ENCODE measurements around the gene CLEC2L.

DNA sequence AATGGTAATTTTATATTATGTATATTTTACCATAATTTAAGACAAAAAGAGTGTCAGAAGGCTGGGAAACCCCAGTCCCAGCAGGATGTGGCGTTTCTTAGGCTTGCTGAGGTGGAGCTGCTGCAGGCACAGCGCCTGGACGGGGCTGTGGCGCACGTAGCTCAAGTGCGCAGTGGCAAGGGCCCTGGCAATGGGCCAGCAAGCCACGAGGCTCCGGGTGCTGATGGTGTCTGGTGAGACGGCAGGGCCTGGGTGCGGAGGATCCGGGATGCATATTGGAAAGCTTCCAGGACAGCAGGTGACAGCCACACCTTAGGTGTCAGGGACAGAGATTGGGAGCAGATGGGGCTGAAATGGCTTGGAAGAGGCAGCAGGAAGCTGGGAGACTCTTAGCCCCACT is 37.2 kb downstream of the CLEC2L start:
- TF ChIP-seq, protein P1, sequence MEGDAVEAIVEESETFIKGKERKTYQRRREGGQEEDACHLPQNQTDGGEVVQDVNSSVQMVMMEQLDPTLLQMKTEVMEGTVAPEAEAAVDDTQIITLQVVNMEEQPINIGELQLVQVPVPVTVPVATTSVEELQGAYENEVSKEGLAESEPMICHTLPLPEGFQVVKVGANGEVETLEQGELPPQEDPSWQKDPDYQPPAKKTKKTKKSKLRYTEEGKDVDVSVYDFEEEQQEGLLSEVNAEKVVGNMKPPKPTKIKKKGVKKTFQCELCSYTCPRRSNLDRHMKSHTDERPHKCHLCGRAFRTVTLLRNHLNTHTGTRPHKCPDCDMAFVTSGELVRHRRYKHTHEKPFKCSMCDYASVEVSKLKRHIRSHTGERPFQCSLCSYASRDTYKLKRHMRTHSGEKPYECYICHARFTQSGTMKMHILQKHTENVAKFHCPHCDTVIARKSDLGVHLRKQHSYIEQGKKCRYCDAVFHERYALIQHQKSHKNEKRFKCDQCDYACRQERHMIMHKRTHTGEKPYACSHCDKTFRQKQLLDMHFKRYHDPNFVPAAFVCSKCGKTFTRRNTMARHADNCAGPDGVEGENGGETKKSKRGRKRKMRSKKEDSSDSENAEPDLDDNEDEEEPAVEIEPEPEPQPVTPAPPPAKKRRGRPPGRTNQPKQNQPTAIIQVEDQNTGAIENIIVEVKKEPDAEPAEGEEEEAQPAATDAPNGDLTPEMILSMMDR (IDR thresholded peaks at IDR 0.05): no peak
- no peak for TF ChIP-seq POLR2A (IDR thresholded peaks at IDR 0.05)

All from breast epithelium (tissue), 3 donors.